Omental fat pad (tissue), 4 donors: ENCODE data around the gene KLHL7. TPM values are rescaled to one million over a fixed set of nuclear protein-coding genes. Genes with fewer than 3 reads are reported as not detected.

Source experiments
- ATAC-seq: fragments of 150-250 bp; one replicate; pipeline ENCODE4 v1.9.1; 2016; ENCODE audit warnings: mild to moderate bottlenecking, moderate library complexity; ENCODE audit not compliant: low FRiP score
- DNase-seq: peaks from one replicate; pipeline ENCODE4 v3.0.0-alpha.2; 2019; ENCODE audit warnings: low spot score
- CTCF ChIP-seq, 3 donors: fragments of 450-650 bp; IDR thresholded peaks; one replicate each; pipeline ENCODE4 v1.5.1; 2016 to 2017; ENCODE audit warnings: antibody characterized with exemption in 3 of 3, mild to moderate bottlenecking in 3 of 3, moderate library complexity in 2 of 3
- total RNA-seq, 4 donors: library from RNA; depleted of rRNA; stranded (reverse); fragments of >200 nt; gene quantifications; one replicate each; pipeline ENCODE4 v1.1.0, GENCODE V29; 2016

KLHL7 gene
- total RNA-seq, 4 donors from 2014 or later: 19.3 to 51.7 (median 24.9) TPM

- TF ChIP-seq CTCF (IDR thresholded peaks at IDR 0.05): no peak
These were observed 107.3 kb downstream of the KLHL7 start for GRCh38 chr7:23212841-23213240.

GRCh38 chr7:23213755-23214154, 108.2 kb downstream of the KLHL7 start:
- no peak for ATAC-seq
- no peak for TF ChIP-seq CTCF (IDR thresholded peaks at IDR 0.05)
- DNase-seq: no peak

More at GRCh38 chr7:23212841-23213240, 107.3 kb downstream of the KLHL7 start:
- DNase-seq: no peak
- ATAC-seq: no peak

- no peak for ATAC-seq
- no peak for DNase-seq
- TF ChIP-seq CTCF (IDR thresholded peaks at IDR 0.05): no peak
These were observed 108.8 kb downstream of the KLHL7 start for GRCh38 chr7:23214423-23214822.

- TF ChIP-seq CTCF (IDR thresholded peaks at IDR 0.05): no peak
- no peak for ATAC-seq
These were observed 109.4 kb downstream of the KLHL7 start for GRCh38 chr7:23214938-23215337.

GRCh38 chr7:23216021-23216420, 110.4 kb downstream of the KLHL7 start:
- ATAC-seq (no peak), DNase-seq (no peak)
- TF ChIP-seq CTCF (IDR thresholded peaks at IDR 0.05): no peak

More at GRCh38 chr7:23214938-23215337, 109.4 kb downstream of the KLHL7 start:
- no peak for DNase-seq

- TF ChIP-seq CTCF (IDR thresholded peaks at IDR 0.05): no peak
- no peak for ATAC-seq
- DNase-seq: no peak
These were observed 112.6 kb downstream of the KLHL7 start for GRCh38 chr7:23218196-23218595.

GRCh38 chr7:23220690-23221305, 115.2 kb downstream of the KLHL7 start:
- TF ChIP-seq CTCF (IDR thresholded peaks at IDR 0.05): no peak
- ATAC-seq (no peak), DNase-seq (no peak)
